GM12878 (cell line): Measurements from ENCODE around the gene TRMT1. TPM values are rescaled to one million over a fixed set of nuclear protein-coding genes. Genes with fewer than 3 reads are reported as not detected.
A peak's percentile ranks its signal among the peaks of the same experiment; 100 is the strongest.

Experiments used
- ATF2 ChIP-seq: IDR thresholded peaks from 2 replicates; pipeline ENCODE4 v1.6.1; 2012; ENCODE audit warnings: low read length, inconsistent platforms
- BACH1 ChIP-seq: fragments of 450-650 bp; IDR thresholded peaks from 2 replicates; pipeline ENCODE4 v1.6.1; 2017; ENCODE audit warnings: mild to moderate bottlenecking, borderline replicate concordance
- BHLHE40 ChIP-seq, 2 experiments: fragments of 450-650 bp in 1 of 2; IDR thresholded peaks; 2 replicates each; pipeline ENCODE4 v1.6.1; 2011 to 2017; ENCODE audit warnings: low read depth in 2 of 2, borderline replicate concordance in 1 of 2, improper control_type of control experiment in 1 of 2, low read length in 1 of 2, mild to moderate bottlenecking in 1 of 2
- BRCA1 ChIP-seq: IDR thresholded peaks from 2 replicates; pipeline ENCODE4 v1.6.1; 2011; ENCODE audit warnings: low read depth, low read length, improper control_type of control experiment
- CBFB ChIP-seq: IDR thresholded peaks from 2 replicates; pipeline ENCODE4 v1.6.1; 2016; ENCODE audit warnings: antibody characterized with exemption, low read depth
- CHD2 ChIP-seq: IDR thresholded peaks from 2 replicates; pipeline ENCODE4 v1.6.1; 2011; ENCODE audit warnings: low read depth, low read length, improper control_type of control experiment, borderline replicate concordance
- E4F1 ChIP-seq: fragments of 450-650 bp; IDR thresholded peaks from 2 replicates; pipeline ENCODE4 v1.6.1; 2018; ENCODE audit warnings: borderline replicate concordance, mild to moderate bottlenecking; ENCODE audit not compliant: partially characterized antibody
- EED ChIP-seq: sonication (generic); IDR thresholded peaks from 2 replicates; pipeline ENCODE4 v1.6.1; 2016; ENCODE audit warnings: antibody characterized with exemption, low read depth
- ETV6 ChIP-seq, 2 experiments: fragments of 450-650 bp in 1 of 2; IDR thresholded peaks in 1 of 2; conservative IDR thresholded peaks in 1 of 2; 2 replicates each; pipeline ENCODE4 v1.6.1; 2014; ENCODE audit warnings: antibody characterized with exemption in 1 of 2, borderline replicate concordance in 1 of 2, low read depth in 1 of 2, mild to moderate bottlenecking in 1 of 2, moderate library complexity in 1 of 2
- IKZF1 ChIP-seq: fragments of 450-650 bp; conservative IDR thresholded peaks from 2 replicates; pipeline ENCODE4 v1.6.1; 2017; ENCODE audit warnings: antibody characterized with exemption, mild to moderate bottlenecking
- JUNB ChIP-seq: IDR thresholded peaks from 2 replicates; pipeline ENCODE4 v1.6.1; 2016; ENCODE audit warnings: antibody characterized with exemption, mild to moderate bottlenecking
- MAX ChIP-seq: IDR thresholded peaks from 2 replicates; pipeline ENCODE4 v1.6.1; 2012; ENCODE audit warnings: low read depth, low read length, improper control_type of control experiment
- MEF2B ChIP-seq: fragments of 450-650 bp; IDR thresholded peaks from 2 replicates; pipeline ENCODE4 v1.6.1; 2018; ENCODE audit warnings: mild to moderate bottlenecking, moderate library complexity; ENCODE audit not compliant: partially characterized antibody, poor library complexity, severe bottlenecking
- MYC ChIP-seq: IDR thresholded peaks from 2 replicates; pipeline ENCODE4 v1.6.1; 2011; ENCODE audit warnings: mild to moderate bottlenecking, low read length, moderate library complexity, inconsistent platforms; ENCODE audit not compliant: insufficient read depth, insufficient replicate concordance, insufficient read length, severe bottlenecking
- PKNOX1 ChIP-seq: fragments of 450-650 bp; IDR thresholded peaks from 2 replicates; pipeline ENCODE4 v1.6.1; 2016; ENCODE audit warnings: mild to moderate bottlenecking
- PML ChIP-seq: IDR thresholded peaks from 2 replicates; pipeline ENCODE4 v1.6.1; 2012; ENCODE audit warnings: low read length, inconsistent platforms
- POLR2A ChIP-seq: IDR thresholded peaks from 2 replicates; pipeline ENCODE4 v1.6.1; 2011; ENCODE audit warnings: low read depth, mild to moderate bottlenecking, low read length
- POLR2AphosphoS2 ChIP-seq: IDR thresholded peaks from 2 replicates; pipeline ENCODE4 v1.6.1; 2011; ENCODE audit warnings: low read depth, mild to moderate bottlenecking, low read length, improper control_type of control experiment, moderate library complexity
- POU2F2 ChIP-seq: IDR thresholded peaks from 3 replicates; pipeline ENCODE4 v1.6.1; 2011; ENCODE audit warnings: low read depth, mild to moderate bottlenecking, low read length, borderline replicate concordance
- RELA ChIP-seq: fragments of 450-650 bp; IDR thresholded peaks from 2 replicates; pipeline ENCODE4 v1.8.0; 2014; ENCODE audit warnings: borderline replicate concordance; ENCODE audit not compliant: partially characterized antibody
- SKIL ChIP-seq: fragments of 450-650 bp; IDR thresholded peaks from 2 replicates; pipeline ENCODE4 v1.6.1; 2017; ENCODE audit warnings: mild to moderate bottlenecking, low read depth, inconsistent platforms; ENCODE audit not compliant: poor library complexity, severe bottlenecking
- TARDBP ChIP-seq: IDR thresholded peaks from 2 replicates; pipeline ENCODE4 v1.6.1; 2016; ENCODE audit warnings: borderline replicate concordance
- TCF12 ChIP-seq: IDR thresholded peaks from 2 replicates; pipeline ENCODE4 v1.6.1; 2011; ENCODE audit warnings: low read depth, mild to moderate bottlenecking, low read length
- ZSCAN29 ChIP-seq: fragments of 450-650 bp; IDR thresholded peaks from 2 replicates; pipeline ENCODE4 v1.6.1; 2017; ENCODE audit warnings: mild to moderate bottlenecking, moderate library complexity
- polyA plus RNA-seq, 11 experiments: library from polyadenylated mRNA; depleted of rRNA in 4 of 11; unstranded in 6 of 11; stranded (reverse) in 5 of 11; fragments of >200 nt; fragmentation: Nextera tagmentation in 4 of 11; fragmentation: Illumina TruSeq in 1 of 11; extraction: Ambion mirVana in 4 of 11; extraction: Trizol in 1 of 11; gene quantifications; 1 replicate in 1 of 11; 2 replicates in 10 of 11; pipeline versions ENCODE4 v1.2.1 to v1.2.3, GENCODE V29; 2011 to 2016; ENCODE audit warnings: inconsistent platforms in 2 of 11, missing spikeins in 2 of 11, low read depth in 1 of 11
- total RNA-seq, 4 experiments: library from RNA; depleted of rRNA in 3 of 4; stranded (reverse); fragments of >200 nt in 3 of 4; fragmentation: Illumina TruSeq in 1 of 4; extraction: Trizol in 1 of 4; gene quantifications; 2 replicates each; pipeline versions ENCODE4 v1.2.1 to v1.2.3, GENCODE V29; 2013 to 2021

The TRMT1 gene
- total and polyA plus RNA-seq, 10 of the 15 experiments (the other 5 are each of a cell fraction or from before 2014, with no cell fraction given), result 3.4 to 68.8 (median 34.8) TPM

- TF ChIP-seq SKIL (peak; percentile 100), CHD2 (no peak; the same call in 1 of the 2 replicates), POLR2A (no peak), JUNB (peak; percentile 100), ETV6 (conservative IDR thresholded peaks at IDR 0.05 in 1 of 2, IDR thresholded peaks at IDR 0.05 in 1 of 2; ENCODE audit: borderline replicate concordance in 1 of 2, low read depth in 1 of 2) (peak in 1 of 2 experiments; percentile 97; a peak in 2 of 4 replicates), IKZF1 (peak; percentile 85), PML (peak; percentile 95; the same call in 1 of the 2 replicates), BACH1 (peak; percentile 90), CBFB (peak; percentile 100), RELA (peak; percentile 43), EED (peak; percentile 99), TARDBP (peak; percentile 86; the same call in 1 of the 2 replicates), POLR2AphosphoS2 (no peak), BRCA1 (no peak), MYC (peak; percentile 61), ATF2 (no peak; the same call in 1 of the 2 replicates), BHLHE40 (IDR thresholded peaks at IDR 0.05; ENCODE audit: borderline replicate concordance in 1 of 2, low read depth in 2 of 2, low read length in 1 of 2) (peak; percentile 97), E4F1 (no peak), PKNOX1 (peak; percentile 66), POU2F2 (peak; percentile 96), MAX (no peak), ZSCAN29 (peak; percentile 52; the same call in 1 of the 2 replicates), TCF12 (peak; percentile 89), MEF2B (peak; percentile 88)
Measured at GRCh38 chr19:13100031-13100588, 16.4 kb downstream of the TRMT1 start (continued).
